Measurements from ENCODE around the gene BNIP3. TPM values are rescaled to one million over a fixed set of nuclear protein-coding genes. Genes with fewer than 3 reads are reported as not detected.
A peak's percentile ranks its signal among the peaks of the same experiment; 100 is the strongest.

The BNIP3 gene
- total RNA-seq, 1 donor from 2014 or later = 112 TPM

- no peak overlapping the region for H3K4me2 ChIP-seq (ENCODE audit: low read length)
- no peaks in the 10 kb centered on the region for H3K27me3 ChIP-seq (ENCODE audit: insufficient read depth, low read length)
- Mint-ChIP-seq H3K4me1 (ENCODE audit: low read depth, unreplicated experiment) (peaks cover 3% of the 10 kb centered on the region), H3K36me3 (ENCODE audit: low read depth, unreplicated experiment) (peaks cover 34% of the 10 kb centered on the region), H3K4me3 (ENCODE audit: unreplicated experiment) (no peak overlapping the region), H3K9me3 (ENCODE audit: unreplicated experiment) (no peaks in the 10 kb centered on the region), H3K27ac (ENCODE audit: unreplicated experiment) (peak overlapping the region; percentile 31), H3K27me3 (ENCODE audit: low read depth, unreplicated experiment) (no peaks in the 10 kb centered on the region)
- no peaks in the 10 kb centered on the region for H3K4me1 ChIP-seq (ENCODE audit: insufficient read depth, low read length)
- peaks cover 32% of the 10 kb centered on the region for H3K79me2 ChIP-seq (ENCODE audit: insufficient read depth, low read length)
- H3K9ac ChIP-seq (ENCODE audit: low read length) = no peak overlapping the region
- no peak overlapping the region for H2AFZ ChIP-seq (ENCODE audit: low read depth, low read length)
- H3K9me3 ChIP-seq (ENCODE audit: insufficient read depth, low read depth, low read length) = no peaks in the 10 kb centered on the region
- no peak overlapping the region for H3K27ac ChIP-seq (ENCODE audit: low read depth, low read length)
- H4K20me1 ChIP-seq (ENCODE audit: insufficient read depth, low read length) = peaks cover 48% of the 10 kb centered on the region
- H3K4me3 ChIP-seq (ENCODE audit: insufficient read depth, low read depth, low read length) = no peak overlapping the region
- FAIRE-seq = no peak
- H3K36me3 ChIP-seq (ENCODE audit: insufficient read depth, low read length) = peaks cover 8% of the 10 kb centered on the region
- no peak for DNase-seq (ENCODE audit: low read depth)
- TF ChIP-seq, protein P1, sequence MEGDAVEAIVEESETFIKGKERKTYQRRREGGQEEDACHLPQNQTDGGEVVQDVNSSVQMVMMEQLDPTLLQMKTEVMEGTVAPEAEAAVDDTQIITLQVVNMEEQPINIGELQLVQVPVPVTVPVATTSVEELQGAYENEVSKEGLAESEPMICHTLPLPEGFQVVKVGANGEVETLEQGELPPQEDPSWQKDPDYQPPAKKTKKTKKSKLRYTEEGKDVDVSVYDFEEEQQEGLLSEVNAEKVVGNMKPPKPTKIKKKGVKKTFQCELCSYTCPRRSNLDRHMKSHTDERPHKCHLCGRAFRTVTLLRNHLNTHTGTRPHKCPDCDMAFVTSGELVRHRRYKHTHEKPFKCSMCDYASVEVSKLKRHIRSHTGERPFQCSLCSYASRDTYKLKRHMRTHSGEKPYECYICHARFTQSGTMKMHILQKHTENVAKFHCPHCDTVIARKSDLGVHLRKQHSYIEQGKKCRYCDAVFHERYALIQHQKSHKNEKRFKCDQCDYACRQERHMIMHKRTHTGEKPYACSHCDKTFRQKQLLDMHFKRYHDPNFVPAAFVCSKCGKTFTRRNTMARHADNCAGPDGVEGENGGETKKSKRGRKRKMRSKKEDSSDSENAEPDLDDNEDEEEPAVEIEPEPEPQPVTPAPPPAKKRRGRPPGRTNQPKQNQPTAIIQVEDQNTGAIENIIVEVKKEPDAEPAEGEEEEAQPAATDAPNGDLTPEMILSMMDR (IDR thresholded peaks at IDR 0.05; ENCODE audit: insufficient read depth, low read depth, low read length) = no peak
- TF ChIP-seq EZH2 (IDR thresholded peaks at IDR 0.05; ENCODE audit: insufficient read depth, low read length) = no peak
Observed at GRCh38 chr10:131970946-131971345, 10.8 kb downstream of the BNIP3 start.

GRCh38 chr10:131968949-131969348 lies 12.8 kb downstream of the BNIP3 start:
- Mint-ChIP-seq H3K4me3 (ENCODE audit: unreplicated experiment) (no peak overlapping the region), H3K36me3 (ENCODE audit: low read depth, unreplicated experiment) (peaks cover 28% of the 10 kb centered on the region), H3K27ac (ENCODE audit: unreplicated experiment) (no peak overlapping the region), H3K9me3 (ENCODE audit: unreplicated experiment) (no peaks in the 10 kb centered on the region), H3K27me3 (ENCODE audit: low read depth, unreplicated experiment) (no peaks in the 10 kb centered on the region), H3K4me1 (ENCODE audit: low read depth, unreplicated experiment) (peaks cover 5% of the 10 kb centered on the region)
- Histone ChIP-seq H3K27ac (ENCODE audit: low read depth, low read length) (no peak overlapping the region), H3K9ac (ENCODE audit: low read length) (no peak overlapping the region), H3K9me3 (ENCODE audit: insufficient read depth, low read depth, low read length) (no peaks in the 10 kb centered on the region), H3K4me3 (ENCODE audit: insufficient read depth, low read depth, low read length) (no peak overlapping the region), H2AFZ (ENCODE audit: low read depth, low read length) (no peak overlapping the region), H3K36me3 (ENCODE audit: insufficient read depth, low read length) (peaks cover 10% of the 10 kb centered on the region), H3K4me1 (ENCODE audit: insufficient read depth, low read length) (no peaks in the 10 kb centered on the region), H3K27me3 (ENCODE audit: insufficient read depth, low read length) (no peaks in the 10 kb centered on the region), H4K20me1 (ENCODE audit: insufficient read depth, low read length) (peaks cover 28% of the 10 kb centered on the region), H3K79me2 (ENCODE audit: insufficient read depth, low read length) (peaks cover 15% of the 10 kb centered on the region), H3K4me2 (ENCODE audit: low read length) (no peak overlapping the region)
- DNase-seq (ENCODE audit: low read depth) (no peak), FAIRE-seq (no peak)
- no peak for TF ChIP-seq EZH2 (IDR thresholded peaks at IDR 0.05; ENCODE audit: insufficient read depth, low read length)
- TF ChIP-seq, protein P1 (IDR thresholded peaks at IDR 0.05; ENCODE audit: insufficient read depth, low read depth, low read length) = no peak

- Mint-ChIP-seq H3K9me3 (ENCODE audit: unreplicated experiment) (no peaks in the 10 kb centered on the region), H3K4me3 (ENCODE audit: unreplicated experiment) (no peak overlapping the region), H3K27me3 (ENCODE audit: low read depth, unreplicated experiment) (no peaks in the 10 kb centered on the region), H3K4me1 (ENCODE audit: low read depth, unreplicated experiment) (peaks cover 2% of the 10 kb centered on the region), H3K36me3 (ENCODE audit: low read depth, unreplicated experiment) (peaks cover 9% of the 10 kb centered on the region), H3K27ac (ENCODE audit: unreplicated experiment) (no peak overlapping the region)
- Histone ChIP-seq H3K9me3 (ENCODE audit: insufficient read depth, low read depth, low read length) (no peaks in the 10 kb centered on the region), H3K27ac (ENCODE audit: low read depth, low read length) (no peak overlapping the region), H3K27me3 (ENCODE audit: insufficient read depth, low read length) (no peaks in the 10 kb centered on the region), H3K4me1 (ENCODE audit: insufficient read depth, low read length) (no peaks in the 10 kb centered on the region), H3K4me2 (ENCODE audit: low read length) (no peak overlapping the region), H4K20me1 (ENCODE audit: insufficient read depth, low read length) (peaks cover 4% of the 10 kb centered on the region), H3K36me3 (ENCODE audit: insufficient read depth, low read length) (peaks cover 11% of the 10 kb centered on the region), H3K4me3 (ENCODE audit: insufficient read depth, low read depth, low read length) (no peak overlapping the region), H3K9ac (ENCODE audit: low read length) (no peak overlapping the region), H2AFZ (ENCODE audit: low read depth, low read length) (no peak overlapping the region), H3K79me2 (ENCODE audit: insufficient read depth, low read length) (no peaks in the 10 kb centered on the region)
- DNase-seq (ENCODE audit: low read depth) (no peak), FAIRE-seq (no peak)
- TF ChIP-seq EZH2 (IDR thresholded peaks at IDR 0.05; ENCODE audit: insufficient read depth, low read length) = no peak
- TF ChIP-seq, protein P1 (IDR thresholded peaks at IDR 0.05; ENCODE audit: insufficient read depth, low read depth, low read length) = no peak
Observed at GRCh38 chr10:131964298-131964697, 17.4 kb downstream of the BNIP3 start.

All from astrocyte (in vitro differentiated cells and primary cell).